Measurements from ENCODE around the gene ZNF584. TPM values are rescaled to one million over a fixed set of nuclear protein-coding genes. Genes with fewer than 3 reads are reported as not detected.

The ZNF584 gene
- total RNA-seq, 1 donor from 2014 or later: 8.4 TPM

- no peak for DNase-seq (ENCODE audit: extremely low read depth, low read depth, low spot score)
These were observed 51.6 kb downstream of the ZNF584 start for GRCh38 chr19:58460039-58460438.

- DNase-seq (ENCODE audit: extremely low read depth, low read depth, low spot score): no peak
These were observed 57.8 kb downstream of the ZNF584 start for GRCh38 chr19:58466089-58466759.

DNA sequence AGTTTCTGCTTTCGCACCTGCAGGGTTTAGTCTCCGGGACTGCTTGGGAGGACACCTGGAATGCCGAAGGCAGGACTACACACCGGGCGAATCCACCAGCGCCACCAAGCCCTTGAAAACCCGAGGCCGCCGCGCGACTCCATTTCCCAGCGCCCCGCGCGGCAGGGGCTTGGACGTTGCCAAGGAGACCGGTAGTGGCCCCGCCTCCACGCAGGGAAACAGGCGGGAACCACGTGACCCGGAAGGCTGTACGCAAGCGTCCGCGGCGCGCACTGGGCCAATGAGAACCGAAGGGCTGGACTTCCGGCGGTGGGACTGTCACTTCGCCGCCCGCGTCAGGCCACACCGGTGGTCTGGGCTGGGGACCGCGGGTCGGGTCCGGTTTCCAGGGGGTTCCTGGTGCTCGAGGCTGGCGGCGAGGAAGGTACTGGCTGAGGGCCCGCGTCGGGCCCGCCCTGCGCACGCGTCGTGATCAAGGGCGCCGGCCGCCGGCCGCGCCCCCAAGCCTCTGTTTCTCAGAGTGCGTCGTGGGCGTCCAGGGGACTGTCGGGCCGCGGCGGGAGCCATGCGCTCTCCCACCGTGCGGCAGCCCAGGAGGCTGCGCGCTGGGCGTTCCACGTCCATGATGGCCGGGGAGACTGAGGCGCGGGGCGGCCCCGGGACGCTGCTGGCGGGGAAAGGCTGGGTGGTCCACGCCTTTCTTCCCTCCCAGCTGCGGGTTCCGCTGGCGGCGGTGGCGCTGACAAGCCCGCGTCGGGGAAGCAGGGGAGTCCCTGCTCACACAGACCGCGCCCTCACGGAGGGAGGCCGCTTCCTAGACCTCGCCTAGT is 58.5 kb downstream of the ZNF584 start, which contains the start of gene ZNF324:
Gene ZNF324 (plus strand): TSS at position 321 of the 830 bp plus-strand sequence. CDS start 2,106 bp downstream, outside the sequence.
- peak; percentile 79 for DNase-seq (ENCODE audit: extremely low read depth, low read depth, low spot score)

Other genes with a start within 250 kb of the ZNF584 start
- 20.6 and 33.3 TPM in 2 replicates for gene ZNF274, start 225.6 kb upstream of the ZNF584 start, total RNA-seq
- 32.5 and 46.6 TPM in 2 replicates for gene ZNF544, start 179.7 kb upstream of the ZNF584 start, total RNA-seq
- gene ZNF8, start 129.7 kb upstream of the ZNF584 start, total RNA-seq: 7.3 and 8.6 TPM in 2 replicates
- gene ERVK3-1, start 103.3 kb upstream of the ZNF584 start, total RNA-seq: 15.6 and 34.3 TPM in 2 replicates
- gene ZSCAN22, start 81.7 kb upstream of the ZNF584 start, total RNA-seq: 1.8 and 3.5 TPM in 2 replicates
- 11.8 and 40.5 TPM in 2 replicates for gene A1BG, start 55.2 kb upstream of the ZNF584 start, total RNA-seq
- gene ZNF497, start 45.9 kb upstream of the ZNF584 start, total RNA-seq: 0.58 and 1.2 TPM in 2 replicates
- 1.9 and 5.3 TPM in 2 replicates for gene ZNF837, start 27.6 kb upstream of the ZNF584 start, total RNA-seq
- gene RPS5, start 21.4 kb upstream of the ZNF584 start, total RNA-seq: 1,315 and 2,062 TPM in 2 replicates
- gene RNF225, start 13.0 kb upstream of the ZNF584 start, total RNA-seq: 0.68 TPM in 1 of 2 replicates, not detected in the other
- gene ZNF132, start 31.5 kb downstream of the ZNF584 start, total RNA-seq: 3.3 and 4.4 TPM in 2 replicates
- gene ZNF324B, start 43.0 kb downstream of the ZNF584 start, total RNA-seq: 5.3 and 6.3 TPM in 2 replicates
- 14.3 and 19.5 TPM in 2 replicates for gene ZNF324, start 58.4 kb downstream of the ZNF584 start, total RNA-seq
- 10.9 and 11.5 TPM in 2 replicates for gene ZNF446, start 67.7 kb downstream of the ZNF584 start, total RNA-seq
- gene SLC27A5, start 103.3 kb downstream of the ZNF584 start, total RNA-seq: 6.4 and 8.7 TPM in 2 replicates
- 15.4 and 16.7 TPM in 2 replicates for gene ZBTB45, start 111.2 kb downstream of the ZNF584 start, total RNA-seq
- 252 and 298 TPM in 2 replicates for gene TRIM28, start 135.4 kb downstream of the ZNF584 start, total RNA-seq
- gene CHMP2A, start 146.5 kb downstream of the ZNF584 start, total RNA-seq: 104 and 137 TPM in 2 replicates
- gene UBE2M, start 150.0 kb downstream of the ZNF584 start, total RNA-seq: 34.7 and 60.8 TPM in 2 replicates
- gene MZF1, start 164.7 kb downstream of the ZNF584 start, total RNA-seq: 18.6 and 23.1 TPM in 2 replicates